WTC11 (cell line): ENCODE data around the gene CISD3. TPM values are rescaled to one million over a fixed set of nuclear protein-coding genes. Genes with fewer than 3 reads are reported as not detected.

ENCODE experiments used
- ATAC-seq: fragments of 200-7000 bp; cut with Tn5 transposase; 2 replicates; pipeline ENCODE4 v1.10.0; 2021; ENCODE audit warnings: mild to moderate bottlenecking, moderate library complexity
- CTCF ChIA-PET: fragments of 300-600 bp; sonication (Branson Sonifier 250); formaldehyde crosslinking; loops from one replicate; lab custom pipeline; 2021; ENCODE audit warnings: antibody characterized with exemption; lab: Charles Lee
- POLR2A ChIA-PET: fragments of 350-600 bp; sonication (Branson Sonifier 250); formaldehyde crosslinking; loops from one replicate; lab custom pipeline; 2021; ENCODE audit warnings: antibody characterized with exemption; lab: Charles Lee
- DNase-seq: peaks from one replicate; pipeline ENCODE4 v3.0.0; 2021; ENCODE audit warnings: low spot score
- H3K27ac Mint-ChIP-seq: 2 replicates; pipeline ENCODE4 v1.8.0; 2021; ENCODE audit warnings: mixed read lengths
- H3K27me3 Mint-ChIP-seq: 2 replicates; pipeline ENCODE4 v1.8.0; 2021; ENCODE audit warnings: low read depth, mild to moderate bottlenecking, moderate library complexity, mixed read lengths
- H3K36me3 Mint-ChIP-seq: 2 replicates; pipeline ENCODE4 v1.8.0; 2021; ENCODE audit warnings: mixed read lengths
- H3K4me1 Mint-ChIP-seq: 2 replicates; pipeline ENCODE4 v1.8.0; 2022; ENCODE audit warnings: mixed read lengths
- H3K4me3 Mint-ChIP-seq: 2 replicates; pipeline ENCODE4 v1.8.0; 2021; ENCODE audit warnings: mild to moderate bottlenecking, moderate library complexity, mixed read lengths
- H3K9me3 Mint-ChIP-seq: 2 replicates; pipeline ENCODE4 v1.8.0; 2021; ENCODE audit warnings: mixed read lengths
- AFF4 ChIP-seq: sonication (generic); formaldehyde crosslinking; IDR thresholded peaks from 2 replicates; pipeline ENCODE4 v1.8.1; 2023; ENCODE audit warnings: mild to moderate bottlenecking, missing genetic modification reagents, borderline replicate concordance
- CTCF ChIP-seq: fragments of 200-600 bp; IDR thresholded peaks from 2 replicates; pipeline ENCODE4 v1.8.0; 2022; ENCODE audit warnings: antibody characterized with exemption
- ETV6 ChIP-seq: sonication (generic); formaldehyde crosslinking; IDR thresholded peaks from 2 replicates; pipeline ENCODE4 v1.8.1; 2022; ENCODE audit warnings: mild to moderate bottlenecking, missing genetic modification reagents
- FOXJ3 ChIP-seq: sonication (generic); formaldehyde crosslinking; IDR thresholded peaks from 2 replicates; pipeline ENCODE4 v1.9.0; 2021; ENCODE audit warnings: missing genetic modification reagents, mild to moderate bottlenecking, borderline replicate concordance
- FOXK1 ChIP-seq: sonication (generic); formaldehyde crosslinking; IDR thresholded peaks from 2 replicates; pipeline ENCODE4 v1.8.0; 2022; ENCODE audit warnings: mild to moderate bottlenecking, moderate library complexity, missing genetic modification reagents
- HMGA2 ChIP-seq: fragments of 250-450 bp; sonication (Bioruptor Pico); IDR thresholded peaks from 2 replicates; pipeline ENCODE4 v1.4.0; 2021; ENCODE audit warnings: mild to moderate bottlenecking, moderate library complexity
- HMGXB4 ChIP-seq: sonication (generic); formaldehyde crosslinking; IDR thresholded peaks from 2 replicates; pipeline ENCODE4 v1.8.1; 2023; ENCODE audit warnings: mild to moderate bottlenecking, moderate library complexity, missing genetic modification reagents
- JUN ChIP-seq: sonication (generic); formaldehyde crosslinking; IDR thresholded peaks from 2 replicates; pipeline ENCODE4 v1.8.0; 2023; ENCODE audit warnings: mild to moderate bottlenecking, missing genetic modification reagents
- KAT7 ChIP-seq: sonication (generic); formaldehyde crosslinking; IDR thresholded peaks from 2 replicates; pipeline ENCODE4 v1.8.1; 2023; ENCODE audit warnings: missing genetic modification reagents, mild to moderate bottlenecking, borderline replicate concordance
- MAX ChIP-seq: sonication (generic); formaldehyde crosslinking; IDR thresholded peaks from 2 replicates; pipeline ENCODE4 v1.8.0; 2022; ENCODE audit warnings: mild to moderate bottlenecking, missing genetic modification reagents
- NFE2L1 ChIP-seq: sonication (generic); formaldehyde crosslinking; IDR thresholded peaks from 2 replicates; pipeline ENCODE4 v1.8.1; 2023; ENCODE audit warnings: missing genetic modification reagents
- SOX15 ChIP-seq: fragments of 250-450 bp; sonication (Bioruptor Pico); IDR thresholded peaks from 2 replicates; pipeline ENCODE4 v1.9.0; 2021; ENCODE audit warnings: mild to moderate bottlenecking
- USF2 ChIP-seq: sonication (generic); formaldehyde crosslinking; IDR thresholded peaks from 2 replicates; pipeline ENCODE4 v1.8.1; 2023; ENCODE audit warnings: mild to moderate bottlenecking, missing genetic modification reagents, moderate library complexity
- ZNF121 ChIP-seq: sonication (generic); formaldehyde crosslinking; IDR thresholded peaks from 2 replicates; pipeline ENCODE4 v1.8.0; 2023; ENCODE audit warnings: missing genetic modification reagents
- ZNF232 ChIP-seq: sonication (generic); formaldehyde crosslinking; IDR thresholded peaks from 2 replicates; pipeline ENCODE4 v1.8.0; 2022; ENCODE audit warnings: mild to moderate bottlenecking, missing genetic modification reagents
- ZNF416 ChIP-seq: fragments of 250-450 bp; sonication (Bioruptor Pico); IDR thresholded peaks from 2 replicates; pipeline ENCODE4 v1.9.0; 2021; ENCODE audit warnings: mild to moderate bottlenecking, inconsistent platforms
- ZNF512 ChIP-seq: sonication (generic); formaldehyde crosslinking; IDR thresholded peaks from 2 replicates; pipeline ENCODE4 v1.8.1; 2022; ENCODE audit warnings: missing genetic modification reagents, borderline replicate concordance
- ZSCAN18 ChIP-seq: fragments of 250-450 bp; sonication (Bioruptor Pico); IDR thresholded peaks from 2 replicates; pipeline ENCODE4 v2.1.2; 2022; ENCODE audit warnings: mild to moderate bottlenecking, moderate library complexity
- total RNA-seq: library from RNA; stranded (reverse); gene quantifications from 3 replicates; pipeline ENCODE4 v1.2.3, GENCODE V29; 2021

The CISD3 gene
- total RNA-seq, 1 experiment from 2014 or later = 12.1 TPM

- TF ChIP-seq ZNF121 (CRISPR knock-in tag) = 0 out of 2 replicates have a peak, but pooled peaks have one; percentile 25
- no peak for TF ChIP-seq ZNF512 (CRISPR knock-in tag)
- TF ChIP-seq SOX15 (CRISPR knock-in tag) = no peak
- TF ChIP-seq ETV6 (CRISPR knock-in tag) = 0 out of 2 replicates have a peak, but pooled peaks have one; percentile 29
- TF ChIP-seq FOXK1 (CRISPR knock-in tag) = peak; percentile 92
- TF ChIP-seq ZNF232 (CRISPR knock-in tag) = peak; percentile 54; the same call in 1 of the 2 replicates
These were observed 22.3 kb downstream of the CISD3 start, which contains the start of gene PSMB3 (continued) for GRCh38 chr17:38752308-38753070.

GRCh38 chr17:38753071-38753506, 22.9 kb downstream of the CISD3 start:
- H3K9me3 Mint-ChIP-seq = no peaks in the 10 kb centered on the region
- H3K4me1 Mint-ChIP-seq = peaks cover 16% of the 10 kb centered on the region
- no peak for ATAC-seq
- ChIA-PET POLR2A (interaction anchor here (0.6 to 1.0 kb wide), 2 partner anchors 94 to 158 kb away, joined by 3 read pairs; no protein-coding TSS in a partner anchor), CTCF (interaction anchor here (0.5 to 1.6 kb wide), 2 partner anchors 22 to 1887 kb away, joined by 3 read pairs; no protein-coding TSS in a partner anchor)
- H3K4me3 Mint-ChIP-seq = peak overlapping the region; percentile 97
- peak overlapping the region; percentile 96 for H3K27ac Mint-ChIP-seq
- H3K27me3 Mint-ChIP-seq = peaks cover 2% of the 10 kb centered on the region
- H3K36me3 Mint-ChIP-seq = peaks cover 23% of the 10 kb centered on the region
- TF ChIP-seq ZSCAN18 (CRISPR knock-in tag) = no peak
- TF ChIP-seq ZNF121 (CRISPR knock-in tag) = no peak
- no peak for TF ChIP-seq MAX
- TF ChIP-seq ZNF416 (CRISPR knock-in tag) = no peak
- TF ChIP-seq NFE2L1 (CRISPR knock-in tag) = no peak
- no peak for TF ChIP-seq JUN (CRISPR knock-in tag)
- TF ChIP-seq USF2 (CRISPR knock-in tag) = no peak
- no peak for TF ChIP-seq AFF4 (CRISPR knock-in tag)
- TF ChIP-seq, all 79 proteins: peak for 0
- no peak for DNase-seq

- H3K36me3 Mint-ChIP-seq = peaks cover 59% of the 10 kb centered on the region
- ChIA-PET CTCF (interaction anchor here (0.5 to 1.5 kb wide), 16 partner anchors 9 to 718 kb away, joined by 3 to 7 read pairs (median 4); partner anchors contain the start of genes FBXO47, LASP1NB and PSMB3), POLR2A (interaction anchor here (0.5 to 0.9 kb wide), 2 partner anchors 9 to 27 kb away, joined by 3 read pairs; no protein-coding TSS in a partner anchor)
- DNase-seq = peak; percentile 73
- no peak overlapping the region for H3K4me3 Mint-ChIP-seq
- H3K9me3 Mint-ChIP-seq = no peaks in the 10 kb centered on the region
- H3K27ac Mint-ChIP-seq = no peak overlapping the region
- H3K27me3 Mint-ChIP-seq = no peaks in the 10 kb centered on the region
- H3K4me1 Mint-ChIP-seq = no peaks in the 10 kb centered on the region
- peak; percentile 93 for ATAC-seq
- TF ChIP-seq HMGXB4 (CRISPR knock-in tag) (no peak), KAT7 (CRISPR knock-in tag) (no peak), HMGA2 (CRISPR knock-in tag) (no peak), ZNF121 (CRISPR knock-in tag) (0 out of 2 replicates have a peak, but pooled peaks have one; percentile 3), CTCF (peak; percentile 44), FOXJ3 (CRISPR knock-in tag) (no peak)
These were observed 31.5 kb downstream of the CISD3 start for GRCh38 chr17:38761612-38762011.
